ENCODE results near the gene HTR1E. TPM values are rescaled to one million over a fixed set of nuclear protein-coding genes. Genes with fewer than 3 reads are reported as not detected.

The HTR1E gene
- total RNA-seq, 1 experiment from 2014 or later, result not detected

DNA sequence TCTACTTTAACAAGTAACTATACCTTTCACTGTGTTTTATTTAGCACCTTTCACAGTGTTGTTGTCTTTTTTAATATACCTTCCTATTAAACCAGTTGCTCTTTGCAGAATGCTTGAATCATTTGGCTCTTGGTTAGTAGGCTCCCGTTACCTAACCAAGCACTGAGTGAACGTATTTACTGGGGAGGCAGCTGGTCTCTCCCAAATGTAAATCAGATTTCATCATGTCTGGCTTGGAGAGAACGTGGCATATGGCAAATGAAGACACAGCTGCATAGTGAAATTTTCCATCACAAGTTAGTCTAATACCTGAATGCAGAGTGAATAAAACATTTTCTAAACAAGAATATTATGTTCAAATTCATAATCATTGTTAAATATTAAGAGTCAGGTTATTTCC lies 12.4 kb downstream of the HTR1E start:
- intact Hi-C loops (cut with micrococcal nuclease; ENCODE audit: unreplicated experiment), result no loop called here
- H3K4me1 Mint-ChIP-seq (ENCODE audit: low read depth, unreplicated experiment), result no peaks in the 10 kb centered on the region
- BruUV-seq (replicated peaks), result no TSS peak
- no peaks in the 10 kb centered on the region for H3K36me3 Mint-ChIP-seq (ENCODE audit: insufficient read depth, unreplicated experiment)
- H3K9me3 Mint-ChIP-seq (ENCODE audit: low read depth, unreplicated experiment), result no peaks in the 10 kb centered on the region
- H3K27me3 Mint-ChIP-seq (ENCODE audit: unreplicated experiment), result no peaks in the 10 kb centered on the region
- no peak for DNase-seq
- TF ChIP-seq, protein P1, sequence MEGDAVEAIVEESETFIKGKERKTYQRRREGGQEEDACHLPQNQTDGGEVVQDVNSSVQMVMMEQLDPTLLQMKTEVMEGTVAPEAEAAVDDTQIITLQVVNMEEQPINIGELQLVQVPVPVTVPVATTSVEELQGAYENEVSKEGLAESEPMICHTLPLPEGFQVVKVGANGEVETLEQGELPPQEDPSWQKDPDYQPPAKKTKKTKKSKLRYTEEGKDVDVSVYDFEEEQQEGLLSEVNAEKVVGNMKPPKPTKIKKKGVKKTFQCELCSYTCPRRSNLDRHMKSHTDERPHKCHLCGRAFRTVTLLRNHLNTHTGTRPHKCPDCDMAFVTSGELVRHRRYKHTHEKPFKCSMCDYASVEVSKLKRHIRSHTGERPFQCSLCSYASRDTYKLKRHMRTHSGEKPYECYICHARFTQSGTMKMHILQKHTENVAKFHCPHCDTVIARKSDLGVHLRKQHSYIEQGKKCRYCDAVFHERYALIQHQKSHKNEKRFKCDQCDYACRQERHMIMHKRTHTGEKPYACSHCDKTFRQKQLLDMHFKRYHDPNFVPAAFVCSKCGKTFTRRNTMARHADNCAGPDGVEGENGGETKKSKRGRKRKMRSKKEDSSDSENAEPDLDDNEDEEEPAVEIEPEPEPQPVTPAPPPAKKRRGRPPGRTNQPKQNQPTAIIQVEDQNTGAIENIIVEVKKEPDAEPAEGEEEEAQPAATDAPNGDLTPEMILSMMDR (IDR thresholded peaks at IDR 0.05; ENCODE audit: unreplicated experiment), result no peak
- CTCF ChIA-PET, result no interaction called here
- no peak overlapping the region for H3K27ac Mint-ChIP-seq (ENCODE audit: unreplicated experiment)
- H3K4me3 Mint-ChIP-seq (ENCODE audit: low read depth, unreplicated experiment), result no peak overlapping the region

DNA sequence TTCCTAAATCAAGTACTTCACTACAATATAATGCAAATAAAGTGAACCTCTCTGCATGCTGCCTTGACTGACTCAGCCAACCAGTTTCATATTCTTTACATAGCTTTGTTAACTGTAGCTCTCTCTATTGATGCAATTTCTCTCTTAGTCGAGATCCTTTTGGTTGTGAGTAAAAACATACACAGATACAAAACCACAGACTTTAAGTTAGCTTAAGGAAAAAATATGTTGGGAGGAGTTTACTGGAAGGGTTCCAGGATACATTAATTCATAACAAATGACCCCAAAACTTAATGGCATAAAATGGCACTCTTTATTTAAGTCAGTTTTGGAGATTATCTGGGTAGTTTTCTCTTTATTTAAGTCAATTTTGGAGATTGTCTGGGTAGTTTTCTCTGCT lies 15.7 kb downstream of the HTR1E start:
- no peak overlapping the region for H3K27ac Mint-ChIP-seq (ENCODE audit: unreplicated experiment)
- no peaks in the 10 kb centered on the region for H3K36me3 Mint-ChIP-seq (ENCODE audit: insufficient read depth, unreplicated experiment)
- no peaks in the 10 kb centered on the region for H3K9me3 Mint-ChIP-seq (ENCODE audit: low read depth, unreplicated experiment)
- BruUV-seq (replicated peaks), result no TSS peak
- H3K4me1 Mint-ChIP-seq (ENCODE audit: low read depth, unreplicated experiment), result no peaks in the 10 kb centered on the region
- no peaks in the 10 kb centered on the region for H3K27me3 Mint-ChIP-seq (ENCODE audit: unreplicated experiment)
- TF ChIP-seq, protein P1 (IDR thresholded peaks at IDR 0.05; ENCODE audit: unreplicated experiment), result no peak
- no peak overlapping the region for H3K4me3 Mint-ChIP-seq (ENCODE audit: low read depth, unreplicated experiment)
- CTCF ChIA-PET, result no interaction called here
- no peak for DNase-seq
- intact Hi-C loops (cut with micrococcal nuclease; ENCODE audit: unreplicated experiment), result no loop called here

DNA sequence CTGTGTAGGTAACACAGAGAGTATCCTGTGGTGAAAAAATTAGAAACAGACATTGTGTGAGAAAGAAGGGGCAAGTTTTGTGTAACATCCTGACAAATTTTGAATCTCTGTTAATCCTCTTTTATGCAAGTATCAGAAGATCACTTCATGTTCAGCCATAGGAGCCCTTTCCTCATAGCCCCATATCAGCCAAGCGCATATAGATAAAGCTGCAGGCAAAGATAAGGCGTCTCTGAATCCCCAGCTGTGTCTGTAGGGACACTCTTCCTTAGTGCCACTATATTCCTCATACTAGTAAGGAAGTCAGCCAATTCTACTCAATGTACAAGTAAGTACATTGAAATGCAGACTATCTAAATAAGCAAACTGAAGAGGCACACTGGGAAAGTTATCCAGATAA lies 22.3 kb downstream of the HTR1E start:
- BruUV-seq (replicated peaks), result no TSS peak
- no peaks in the 10 kb centered on the region for H3K9me3 Mint-ChIP-seq (ENCODE audit: low read depth, unreplicated experiment)
- CTCF ChIA-PET, result no interaction called here
- H3K4me1 Mint-ChIP-seq (ENCODE audit: low read depth, unreplicated experiment), result no peaks in the 10 kb centered on the region
- H3K36me3 Mint-ChIP-seq (ENCODE audit: insufficient read depth, unreplicated experiment), result no peaks in the 10 kb centered on the region
- TF ChIP-seq, protein P1 (IDR thresholded peaks at IDR 0.05; ENCODE audit: unreplicated experiment), result no peak
- DNase-seq, result no peak
- H3K27me3 Mint-ChIP-seq (ENCODE audit: unreplicated experiment), result no peaks in the 10 kb centered on the region
- no peak overlapping the region for H3K27ac Mint-ChIP-seq (ENCODE audit: unreplicated experiment)
- H3K4me3 Mint-ChIP-seq (ENCODE audit: low read depth, unreplicated experiment), result no peak overlapping the region
- intact Hi-C loops (cut with micrococcal nuclease; ENCODE audit: unreplicated experiment), result no loop called here

DNA sequence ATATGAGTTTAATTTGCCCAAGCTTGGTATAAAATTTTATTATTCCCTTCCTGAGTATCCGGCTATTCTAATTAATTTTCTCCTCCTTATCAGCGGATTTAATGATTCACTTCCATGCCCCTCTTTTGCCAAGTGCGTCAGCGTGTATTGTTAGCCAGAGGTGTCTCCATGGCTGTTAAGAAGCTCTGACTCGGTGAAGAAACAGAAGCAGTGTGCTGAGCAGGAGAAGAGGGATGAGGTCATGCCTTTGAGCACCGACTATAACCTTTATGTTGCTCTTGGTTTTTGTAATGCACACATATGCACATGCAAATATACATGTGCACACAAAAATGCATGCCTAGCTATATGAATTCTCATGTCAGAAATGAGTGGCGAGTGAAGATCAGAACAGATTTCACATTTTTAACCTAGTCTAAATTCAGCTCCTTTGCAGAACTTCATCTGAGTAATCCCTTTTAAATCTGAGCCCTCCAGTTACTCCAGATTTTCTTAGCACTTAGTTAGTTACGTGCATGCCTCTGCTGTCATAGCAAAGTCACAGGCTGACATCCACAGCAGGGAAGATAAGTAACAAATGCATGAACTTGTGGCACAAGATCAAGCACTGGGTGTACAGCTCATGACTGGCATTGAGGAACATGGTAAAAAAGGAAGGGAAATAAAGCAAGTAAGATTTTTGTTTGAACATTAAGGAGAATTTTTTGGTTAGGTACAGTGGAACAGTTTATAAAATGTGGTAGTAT lies 24.3 kb downstream of the HTR1E start:
- intact Hi-C loops (cut with micrococcal nuclease; ENCODE audit: unreplicated experiment), result no loop called here
- Mint-ChIP-seq H3K27me3 (ENCODE audit: unreplicated experiment) (no peaks in the 10 kb centered on the region), H3K4me3 (ENCODE audit: low read depth, unreplicated experiment) (no peak overlapping the region), H3K4me1 (ENCODE audit: low read depth, unreplicated experiment) (no peaks in the 10 kb centered on the region), H3K9me3 (ENCODE audit: low read depth, unreplicated experiment) (no peaks in the 10 kb centered on the region), H3K36me3 (ENCODE audit: insufficient read depth, unreplicated experiment) (no peaks in the 10 kb centered on the region), H3K27ac (ENCODE audit: unreplicated experiment) (no peak overlapping the region)
- TF ChIP-seq, protein P1 (IDR thresholded peaks at IDR 0.05; ENCODE audit: unreplicated experiment), result no peak
- CTCF ChIA-PET, result no interaction called here
- BruUV-seq (replicated peaks), result no TSS peak
- no peak for DNase-seq

All from Calu3 (cell line).